WTC11 (cell line): ENCODE results near the gene TTC14. TPM values are rescaled to one million over a fixed set of nuclear protein-coding genes. Genes with fewer than 3 reads are reported as not detected.
A peak's percentile ranks its signal among the peaks of the same experiment; 100 is the strongest.

ENCODE experiments used
- ATAC-seq: fragments of 200-7000 bp; cut with Tn5 transposase; 2 replicates; pipeline ENCODE4 v1.10.0; 2021; ENCODE audit warnings: mild to moderate bottlenecking, moderate library complexity
- CTCF ChIA-PET: fragments of 300-600 bp; sonication (Branson Sonifier 250); formaldehyde crosslinking; loops from one replicate; lab custom pipeline; 2021; ENCODE audit warnings: antibody characterized with exemption; lab: Charles Lee
- POLR2A ChIA-PET: fragments of 350-600 bp; sonication (Branson Sonifier 250); formaldehyde crosslinking; loops from one replicate; lab custom pipeline; 2021; ENCODE audit warnings: antibody characterized with exemption; lab: Charles Lee
- DNase-seq: peaks from one replicate; pipeline ENCODE4 v3.0.0; 2021; ENCODE audit warnings: low spot score
- H3K27ac Mint-ChIP-seq: 2 replicates; pipeline ENCODE4 v1.8.0; 2021; ENCODE audit warnings: mixed read lengths
- H3K27me3 Mint-ChIP-seq: 2 replicates; pipeline ENCODE4 v1.8.0; 2021; ENCODE audit warnings: low read depth, mild to moderate bottlenecking, moderate library complexity, mixed read lengths
- H3K36me3 Mint-ChIP-seq: 2 replicates; pipeline ENCODE4 v1.8.0; 2021; ENCODE audit warnings: mixed read lengths
- H3K4me1 Mint-ChIP-seq: 2 replicates; pipeline ENCODE4 v1.8.0; 2022; ENCODE audit warnings: mixed read lengths
- H3K4me3 Mint-ChIP-seq: 2 replicates; pipeline ENCODE4 v1.8.0; 2021; ENCODE audit warnings: mild to moderate bottlenecking, moderate library complexity, mixed read lengths
- H3K9me3 Mint-ChIP-seq: 2 replicates; pipeline ENCODE4 v1.8.0; 2021; ENCODE audit warnings: mixed read lengths
- CBFB ChIP-seq: sonication (generic); formaldehyde crosslinking; IDR thresholded peaks from 2 replicates; pipeline ENCODE4 v1.8.1; 2022; ENCODE audit warnings: mild to moderate bottlenecking, low read depth, missing genetic modification reagents
- CDX4 ChIP-seq: fragments of 250-450 bp; sonication (Bioruptor Pico); IDR thresholded peaks from 2 replicates; pipeline ENCODE4 v1.9.0; 2021; ENCODE audit warnings: moderate library complexity, mild to moderate bottlenecking, inconsistent platforms, borderline replicate concordance
- ERG ChIP-seq: fragments of 250-450 bp; sonication (Bioruptor Pico); IDR thresholded peaks from 2 replicates; pipeline ENCODE4 v1.8.0; 2021; ENCODE audit warnings: mild to moderate bottlenecking
- FOXJ3 ChIP-seq: sonication (generic); formaldehyde crosslinking; IDR thresholded peaks from 2 replicates; pipeline ENCODE4 v1.9.0; 2021; ENCODE audit warnings: missing genetic modification reagents, mild to moderate bottlenecking, borderline replicate concordance
- FOXP1 ChIP-seq: sonication (generic); formaldehyde crosslinking; IDR thresholded peaks from 2 replicates; pipeline ENCODE4 v1.8.0; 2022; ENCODE audit warnings: missing genetic modification reagents, mild to moderate bottlenecking, moderate library complexity, borderline replicate concordance
- GTF2I ChIP-seq: fragments of 250-450 bp; sonication (Bioruptor Pico); conservative IDR thresholded peaks from 2 replicates; pipeline ENCODE4 v1.4.0; 2021; ENCODE audit warnings: mild to moderate bottlenecking
- HMGXB4 ChIP-seq: sonication (generic); formaldehyde crosslinking; IDR thresholded peaks from 2 replicates; pipeline ENCODE4 v1.8.1; 2023; ENCODE audit warnings: mild to moderate bottlenecking, moderate library complexity, missing genetic modification reagents
- MLX ChIP-seq: sonication (generic); formaldehyde crosslinking; IDR thresholded peaks from 2 replicates; pipeline ENCODE4 v1.8.1; 2023; ENCODE audit warnings: mild to moderate bottlenecking, missing genetic modification reagents, moderate library complexity
- NFE2L1 ChIP-seq: sonication (generic); formaldehyde crosslinking; IDR thresholded peaks from 2 replicates; pipeline ENCODE4 v1.8.1; 2023; ENCODE audit warnings: missing genetic modification reagents
- RELA ChIP-seq: sonication (generic); formaldehyde crosslinking; IDR thresholded peaks from 2 replicates; pipeline ENCODE4 v1.8.1; 2022; ENCODE audit warnings: missing genetic modification reagents, mild to moderate bottlenecking, borderline replicate concordance
- SMAD3 ChIP-seq: sonication (generic); formaldehyde crosslinking; IDR thresholded peaks from 2 replicates; pipeline ENCODE4 v1.8.0; 2022; ENCODE audit warnings: missing genetic modification reagents, mild to moderate bottlenecking, borderline replicate concordance
- TEAD1 ChIP-seq: sonication (generic); formaldehyde crosslinking; IDR thresholded peaks from 2 replicates; pipeline ENCODE4 v1.8.0; 2022; ENCODE audit warnings: mild to moderate bottlenecking, missing genetic modification reagents
- TP53 ChIP-seq: sonication (generic); formaldehyde crosslinking; IDR thresholded peaks from 2 replicates; pipeline ENCODE4 v1.8.1; 2023; ENCODE audit warnings: mild to moderate bottlenecking, missing genetic modification reagents
- ZBTB43 ChIP-seq: sonication (generic); formaldehyde crosslinking; IDR thresholded peaks from 2 replicates; pipeline ENCODE4 v1.8.1; 2023; ENCODE audit warnings: mild to moderate bottlenecking, missing genetic modification reagents
- ZNF219 ChIP-seq: sonication (generic); formaldehyde crosslinking; IDR thresholded peaks from 2 replicates; pipeline ENCODE4 v1.8.0; 2023; ENCODE audit warnings: missing genetic modification reagents, mild to moderate bottlenecking, borderline replicate concordance
- ZNF232 ChIP-seq: sonication (generic); formaldehyde crosslinking; IDR thresholded peaks from 2 replicates; pipeline ENCODE4 v1.8.0; 2022; ENCODE audit warnings: mild to moderate bottlenecking, missing genetic modification reagents
- ZNF396 ChIP-seq: fragments of 250-450 bp; sonication (Bioruptor Pico); IDR thresholded peaks from 2 replicates; pipeline ENCODE4 v1.8.0; 2021; ENCODE audit warnings: mild to moderate bottlenecking, moderate library complexity, borderline replicate concordance
- ZNF425 ChIP-seq: fragments of 250-450 bp; sonication (Bioruptor Pico); conservative IDR thresholded peaks from 2 replicates; pipeline ENCODE4 v1.9.0; 2021; ENCODE audit warnings: mild to moderate bottlenecking
- total RNA-seq: library from RNA; stranded (reverse); gene quantifications from 3 replicates; pipeline ENCODE4 v1.2.3, GENCODE V29; 2021

Gene TTC14
- total RNA-seq, 1 experiment from 2014 or later: 26.0 TPM

GRCh38 chr3:180601688-180602666, at the start of gene TTC14 (continued):
- TF ChIP-seq CBFB (0 out of 2 replicates have a peak, but pooled peaks have one; percentile 74), TEAD1 (CRISPR knock-in tag) (no peak), GTF2I (CRISPR knock-in tag) (no peak), FOXP1 (0 out of 2 replicates have a peak, but pooled peaks have one; percentile 34), ZBTB43 (CRISPR knock-in tag) (peak; percentile 80), SMAD3 (no peak), NFE2L1 (CRISPR knock-in tag) (0 out of 2 replicates have a peak, but pooled peaks have one; percentile 10)

- ATAC-seq (no peak), DNase-seq (no peak)
- CTCF ChIA-PET: no interaction called here
These were observed 38.6 kb upstream of the TTC14 start for GRCh38 chr3:180563406-180563805.

More at GRCh38 chr3:180563406-180563805, 38.6 kb upstream of the TTC14 start:
- POLR2A ChIA-PET: no interaction called here
- H3K27ac Mint-ChIP-seq: no peak overlapping the region
- H3K4me1 Mint-ChIP-seq: no peaks in the 10 kb centered on the region
- TF ChIP-seq ERG (no peak), ZNF232 (CRISPR knock-in tag) (no peak), ZNF425 (CRISPR knock-in tag) (no peak), HMGXB4 (no peak), MLX (CRISPR knock-in tag) (no peak), ZNF219 (no peak), FOXJ3 (no peak), TP53 (CRISPR knock-in tag) (no peak), ZNF396 (CRISPR knock-in tag) (no peak), RELA (no peak), CDX4 (CRISPR knock-in tag) (no peak)
- H3K9me3 Mint-ChIP-seq: peaks cover 27% of the 10 kb centered on the region
- H3K27me3 Mint-ChIP-seq: peaks cover 6% of the 10 kb centered on the region
- H3K4me3 Mint-ChIP-seq: no peak overlapping the region
- H3K36me3 Mint-ChIP-seq: peaks cover 14% of the 10 kb centered on the region
